Right kidney (tissue), 1 donor: ENCODE measurements around the gene CACNA2D2.

Experiments used
- DNase-seq: peaks from one replicate; pipeline ENCODE4 v3.0.0-alpha.2; 2016

The CACNA2D2 gene

DNA sequence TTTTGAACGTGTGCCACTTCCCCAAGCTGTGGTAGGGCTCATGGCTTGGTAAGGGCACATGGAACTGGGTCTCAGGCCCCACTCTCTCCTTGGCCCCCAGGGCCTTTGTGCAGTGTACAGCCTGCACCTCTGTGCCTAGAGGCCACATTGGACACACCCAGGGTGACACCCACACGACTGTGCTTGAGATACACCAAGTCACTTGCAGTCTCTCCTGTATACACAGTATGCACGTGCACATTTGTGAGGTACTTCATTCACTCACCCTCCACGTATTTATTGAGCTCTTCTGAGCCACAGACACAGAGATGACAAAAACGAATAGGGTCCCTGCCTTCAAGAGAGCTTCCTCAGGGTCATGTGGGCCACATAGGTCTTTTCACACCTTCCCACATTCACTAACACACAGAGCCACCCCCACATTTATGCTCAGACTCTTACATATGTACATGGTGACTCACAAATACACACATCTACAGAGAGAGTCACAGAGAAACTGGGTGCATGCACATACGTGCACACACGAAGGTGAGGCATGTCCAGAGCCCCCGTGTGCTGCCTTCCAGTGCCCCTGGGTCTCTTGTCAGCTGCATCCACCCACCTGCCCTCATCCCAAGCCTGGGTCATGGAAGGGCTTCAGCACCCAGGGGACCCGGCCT is 134.3 kb downstream of the CACNA2D2 start:
- no peak for DNase-seq

DNA sequence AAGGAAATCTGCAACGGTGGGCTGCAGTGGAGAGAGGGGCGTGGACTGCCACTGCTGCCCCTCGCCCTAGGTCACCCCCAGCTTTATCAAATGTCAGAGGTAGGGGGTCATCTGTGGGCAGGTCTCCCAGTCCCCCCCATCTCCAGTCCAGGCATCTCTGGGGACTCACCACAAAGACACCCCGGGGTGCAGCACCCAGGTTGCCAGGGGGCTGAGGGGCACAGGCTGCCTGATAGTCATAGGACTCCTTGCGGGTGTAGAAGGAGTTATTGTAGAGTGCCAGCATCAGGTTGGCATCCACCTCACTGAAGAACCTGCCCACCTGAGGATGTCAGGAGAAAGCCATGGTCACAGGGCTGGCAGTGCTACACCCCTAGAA is 137.6 kb downstream of the CACNA2D2 start:
- no peak for DNase-seq

DNA sequence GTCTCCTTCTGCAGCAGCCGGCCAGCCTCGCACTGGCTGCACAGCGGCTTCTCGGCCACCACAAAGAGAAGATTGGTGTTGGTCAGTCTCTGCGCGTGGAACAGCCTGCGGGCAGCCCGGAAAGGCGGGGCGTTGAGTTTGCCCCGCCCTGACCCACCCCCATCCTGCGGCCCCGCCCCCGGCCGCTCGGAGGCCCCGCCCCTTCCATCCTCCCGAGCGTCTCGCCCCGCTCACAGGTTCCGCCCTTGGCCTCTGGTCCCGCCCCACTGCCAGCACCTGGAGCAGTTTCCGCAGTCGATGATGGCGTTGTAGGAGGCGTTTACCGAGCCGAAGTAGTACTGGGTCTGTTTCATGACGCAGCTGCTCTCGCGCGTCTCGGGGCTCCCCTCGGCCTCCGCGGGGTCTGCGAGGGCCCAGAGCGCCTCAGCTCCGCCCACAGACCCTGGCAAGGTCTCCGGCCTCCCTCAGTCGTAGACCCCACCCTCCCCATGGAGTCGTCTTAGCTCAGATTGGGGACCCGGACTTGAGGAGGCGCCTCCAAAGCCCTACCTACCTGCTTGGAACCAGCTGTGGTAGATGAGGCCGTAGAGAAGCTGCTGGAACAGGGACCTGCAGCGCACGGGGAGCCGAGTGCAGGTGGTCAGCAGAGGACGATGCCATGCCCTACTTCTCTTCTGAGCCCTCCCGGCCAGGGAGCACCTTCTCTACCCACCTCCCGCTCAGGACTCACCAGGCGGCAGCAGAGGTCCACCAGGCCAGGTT is 138.2 kb downstream of the CACNA2D2 start:
- DNase-seq = peak; percentile 79

DNA sequence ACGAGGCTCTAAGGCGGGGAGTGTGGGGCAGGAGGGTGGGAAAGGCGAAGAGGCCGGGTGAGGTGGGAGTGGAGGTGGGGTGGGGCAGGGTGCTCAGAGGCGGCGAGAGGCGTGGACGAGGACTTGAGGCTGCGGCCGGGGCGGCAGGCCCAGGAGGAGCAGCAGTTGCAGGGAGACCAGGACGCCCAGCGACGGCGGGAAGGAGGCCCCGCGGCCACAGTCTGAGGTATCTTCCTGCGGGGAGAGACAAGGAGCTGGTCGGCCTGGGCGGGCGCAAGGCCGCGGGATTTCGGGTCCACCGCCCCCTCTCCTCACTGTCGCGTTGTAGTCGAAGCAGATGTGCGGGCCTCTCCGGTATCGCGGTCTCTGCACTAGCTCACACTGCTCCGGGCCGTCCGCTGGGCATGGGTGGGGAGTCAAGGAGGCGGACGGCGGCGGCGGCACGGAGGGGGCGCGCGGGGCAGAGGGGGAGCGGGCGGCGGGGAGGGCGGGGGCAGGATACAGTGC is 138.8 kb downstream of the CACNA2D2 start:
- peak; percentile 72 for DNase-seq

- DNase-seq = no peak
Observed at GRCh38 chr3:50359760-50360110, 143.7 kb downstream of the CACNA2D2 start.

- peak; percentile 85 for DNase-seq
Observed at GRCh38 chr3:50358911-50359759, 144.3 kb downstream of the CACNA2D2 start, which contains the start of gene TMEM115. TMEM115 (minus strand) TSS chr3:50359521; CDS start chr3:50359063, 458 bp downstream.

DNA sequence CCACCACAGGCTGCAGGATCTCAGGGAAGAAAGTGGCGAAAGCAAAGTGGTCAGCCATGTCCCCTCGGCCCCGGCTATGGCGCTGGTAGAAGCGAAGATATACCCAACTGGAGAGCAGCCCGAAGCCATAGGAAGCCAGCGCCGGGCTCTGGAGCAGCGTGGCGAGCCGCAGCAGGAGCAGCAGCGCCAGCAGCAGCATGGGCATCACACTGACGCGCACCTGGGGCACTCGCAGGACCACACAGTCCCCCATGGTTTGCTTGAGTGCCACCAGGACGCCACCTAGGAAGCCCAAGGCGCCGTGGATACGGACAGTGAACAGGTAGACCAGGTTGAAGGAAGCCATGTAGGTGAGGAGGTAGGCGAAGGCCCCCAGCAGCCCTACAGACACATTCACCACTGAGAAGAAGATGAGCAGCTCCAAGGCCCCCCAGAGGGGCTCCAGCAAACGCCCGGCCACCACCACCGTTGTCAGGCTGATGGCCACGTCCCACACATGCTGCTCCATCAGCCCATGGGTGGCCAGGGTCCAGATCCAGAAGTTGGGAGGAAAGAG is 145.0 kb downstream of the CACNA2D2 start:
- no peak for DNase-seq

GRCh38 chr3:50357481-50357880 is 146.0 kb downstream of the CACNA2D2 start:
- no peak for DNase-seq

DNA sequence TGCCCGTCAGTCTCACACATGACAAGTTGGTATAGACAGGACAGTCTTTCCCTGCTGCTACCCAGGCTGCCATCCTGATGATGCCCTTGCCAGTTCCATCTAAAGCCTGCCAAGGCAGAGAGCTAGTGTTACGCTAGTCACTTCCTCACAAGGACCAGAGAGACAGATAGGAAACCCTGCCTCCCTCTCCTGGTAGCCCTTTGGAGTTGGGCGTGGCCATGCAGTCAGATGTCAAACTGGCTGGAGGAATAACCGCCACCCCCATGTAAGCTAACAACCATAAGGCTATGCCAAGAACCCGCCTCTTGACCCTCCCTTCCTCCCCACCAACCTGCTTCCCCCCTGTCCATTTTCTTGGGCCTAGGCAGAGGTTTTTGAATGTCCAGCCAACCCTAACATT is 146.9 kb downstream of the CACNA2D2 start:
- no peak for DNase-seq

DNA sequence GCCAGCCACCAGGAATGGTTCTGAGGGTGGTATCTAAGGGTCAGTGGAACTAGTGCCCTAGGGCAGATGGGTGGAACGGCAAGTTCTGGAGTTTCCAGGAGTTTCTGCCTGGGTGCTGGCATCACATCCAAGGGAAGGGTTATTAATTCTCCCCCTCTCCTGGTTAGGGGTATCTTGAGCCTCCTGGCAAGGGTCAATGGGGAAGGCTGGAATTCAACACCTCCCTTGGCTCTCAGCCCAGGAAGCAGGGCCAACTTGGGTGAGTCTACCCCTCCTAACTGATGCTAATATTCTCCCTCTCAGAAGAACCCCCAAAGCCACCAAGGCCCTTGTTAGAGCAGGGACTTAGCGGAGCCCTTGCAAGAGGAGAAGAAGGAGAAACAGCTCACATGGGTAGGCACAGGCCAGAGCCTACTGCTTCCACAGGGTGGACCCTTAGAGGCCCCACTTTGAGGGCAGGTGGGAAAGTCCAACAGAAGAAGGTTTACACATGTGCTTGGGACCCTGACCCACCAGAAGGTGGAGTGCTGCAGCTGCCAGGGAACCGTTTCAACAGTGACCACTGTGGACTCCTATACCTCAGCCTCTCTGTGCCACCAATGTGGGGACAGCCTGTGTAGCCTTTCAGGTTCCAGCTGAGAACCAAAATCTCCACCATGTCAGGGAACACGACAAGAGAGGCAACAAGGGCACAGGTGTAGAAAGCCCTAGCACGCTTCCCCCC is 147.4 kb downstream of the CACNA2D2 start:
- DNase-seq = no peak

- DNase-seq = no peak
Observed at GRCh38 chr3:50354850-50355249, 148.6 kb downstream of the CACNA2D2 start.

DNA sequence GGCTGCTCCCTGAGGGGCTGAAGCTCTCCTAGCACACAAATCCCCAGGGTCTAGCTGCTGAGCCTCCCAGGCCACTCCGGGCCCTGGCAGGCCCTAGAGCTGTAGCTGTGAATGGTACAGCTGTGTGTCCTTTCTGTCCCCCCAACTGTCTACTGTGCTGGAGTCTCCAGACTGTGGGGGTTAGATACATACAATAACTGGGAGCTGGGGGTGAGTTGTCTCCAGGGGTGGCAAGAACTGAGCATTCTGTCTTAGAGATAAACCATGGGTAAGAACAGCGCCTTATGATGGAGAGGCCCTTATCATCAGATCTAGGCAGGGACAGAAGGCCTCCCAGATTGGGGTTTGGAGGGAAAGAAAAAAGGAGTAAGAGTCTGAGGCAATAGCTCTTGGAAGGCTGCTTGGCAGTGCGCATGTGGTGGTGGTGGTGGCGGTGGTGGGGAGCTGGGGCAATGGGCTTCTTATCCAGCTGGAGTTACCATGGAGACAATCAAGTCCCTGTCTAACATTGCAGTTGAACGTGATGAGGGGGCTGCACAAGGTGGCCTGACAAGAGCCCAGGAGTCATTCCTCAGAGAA is 149.2 kb downstream of the CACNA2D2 start:
- DNase-seq = no peak

- DNase-seq = no peak
Observed at GRCh38 chr3:50353245-50354004, 150.0 kb downstream of the CACNA2D2 start.

GRCh38 chr3:50352781-50353180 is 150.7 kb downstream of the CACNA2D2 start:
- DNase-seq = no peak

GRCh38 chr3:50351323-50351697 is 152.1 kb downstream of the CACNA2D2 start:
- no peak for DNase-seq

- peak; percentile 99 for DNase-seq
Observed at GRCh38 chr3:50350527-50351322, 152.7 kb downstream of the CACNA2D2 start, which contains the start of the genes CYB561D2 and NPRL2. CYB561D2 (plus strand) TSS chr3:50350862; CDS start chr3:50351434, 572 bp downstream. NPRL2 (minus strand) TSS chr3:50350775; CDS start chr3:50350652, 123 bp downstream.

GRCh38 chr3:50350213-50350526 is 153.3 kb downstream of the CACNA2D2 start:
- no peak for DNase-seq

GRCh38 chr3:50347187-50347813 is 156.1 kb downstream of the CACNA2D2 start:
- no peak for DNase-seq

DNA sequence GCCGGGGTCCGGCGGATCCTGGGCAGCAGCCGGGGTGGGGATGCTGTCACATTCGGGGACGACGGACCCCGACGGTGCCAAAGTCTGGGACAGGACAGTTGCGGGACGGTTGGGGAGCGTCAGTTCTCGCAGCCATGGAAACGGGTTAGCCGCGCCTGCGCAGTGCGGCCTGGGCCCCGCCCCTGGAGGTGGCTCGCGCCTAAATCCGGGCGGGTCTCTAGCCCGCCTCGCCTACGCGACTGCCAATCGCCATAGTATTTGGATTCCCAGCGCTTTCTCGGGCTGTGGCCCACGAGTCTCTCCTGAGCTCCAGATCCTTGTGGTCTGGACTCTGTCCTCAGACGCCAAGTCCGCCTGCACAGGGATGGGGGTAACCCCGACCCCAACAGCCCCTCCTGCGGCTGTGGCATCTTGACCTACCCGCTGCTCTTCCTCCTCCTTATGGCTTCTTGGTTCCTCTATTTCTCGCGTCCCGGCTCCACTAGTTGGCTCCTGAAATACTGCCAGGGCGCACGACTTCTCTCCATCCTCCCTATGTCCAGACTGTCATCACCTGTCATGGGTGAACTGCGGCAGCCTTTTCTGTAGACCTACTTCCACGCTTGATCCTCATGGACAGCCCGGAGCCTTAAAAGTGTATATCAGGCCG is 157.7 kb downstream of the CACNA2D2 start, which contains the start of gene ZMYND10:
TSS of gene ZMYND10 (minus strand) at position 147 of the 649 bp plus-strand sequence. CDS start 153 bp downstream, outside the sequence.
- DNase-seq = peak; percentile 67
